HG02678 (cell line): Measurements from ENCODE around the gene COA8.

Experiments used
- ATAC-seq: cut with Tn5 transposase; IDR thresholded peaks from one replicate; pipeline ENCODE4 v1.9.1; 2021; ENCODE audit warnings: mild to moderate bottlenecking, moderate library complexity; ENCODE audit not compliant: unreplicated experiment

Gene COA8

GRCh38 chr14:103535891-103536565, 26.7 kb upstream of the COA8 start:
- ATAC-seq = no peak

GRCh38 chr14:103536693-103537092, 26.1 kb upstream of the COA8 start:
- no peak for ATAC-seq

DNA sequence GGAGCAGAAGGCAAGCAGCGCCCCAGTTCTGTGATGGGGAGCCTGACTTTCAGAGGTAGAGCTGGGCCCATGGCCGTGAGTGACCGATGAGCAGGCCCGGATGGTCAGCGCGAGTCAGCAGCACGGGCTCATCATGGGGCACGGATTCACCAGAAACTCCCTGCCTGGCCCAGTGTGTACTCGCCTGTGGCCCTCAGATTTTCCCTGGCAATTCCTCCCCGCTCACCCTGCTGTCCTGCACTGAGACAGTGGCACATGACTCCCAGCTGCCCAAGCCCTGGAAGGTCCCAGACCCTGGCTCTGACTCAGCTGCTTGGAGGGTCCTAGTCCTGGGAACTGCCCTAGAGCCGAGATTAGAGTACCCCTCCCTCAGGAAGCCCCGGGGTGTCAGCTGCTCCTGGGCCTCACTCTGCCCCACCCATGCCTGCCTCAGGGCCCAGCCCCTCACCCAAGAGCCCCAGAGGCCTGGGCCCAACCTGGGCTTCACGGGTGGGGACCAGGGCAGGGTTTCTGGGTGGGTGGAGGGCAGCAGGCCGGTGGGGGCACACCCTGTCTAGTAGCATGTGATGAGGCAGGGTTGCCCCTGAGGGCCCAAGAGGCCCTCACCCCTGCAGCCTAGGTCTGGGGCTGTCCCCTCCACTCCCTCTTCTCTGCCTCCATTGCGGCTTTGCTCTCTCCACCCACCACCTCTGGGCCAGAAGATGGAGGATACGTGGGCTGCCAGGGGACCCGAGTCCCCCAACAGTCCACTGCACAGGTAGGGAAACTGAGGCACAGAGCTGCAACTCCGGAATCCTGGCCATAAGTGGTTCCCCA, 25.4 kb upstream of the COA8 start:
- no peak for ATAC-seq

- ATAC-seq = no peak
Observed at GRCh38 chr14:103538291-103539055, 24.3 kb upstream of the COA8 start.

GRCh38 chr14:103539056-103539825, 23.5 kb upstream of the COA8 start:
- ATAC-seq = no peak

- ATAC-seq = no peak
Observed at GRCh38 chr14:103540821-103541708, 21.7 kb upstream of the COA8 start.

- ATAC-seq = no peak
Observed at GRCh38 chr14:103541709-103542604, 20.8 kb upstream of the COA8 start.

GRCh38 chr14:103542605-103543088, 20.1 kb upstream of the COA8 start:
- no peak for ATAC-seq

- ATAC-seq = no peak
Observed at GRCh38 chr14:103543140-103543539, 19.6 kb upstream of the COA8 start.

- ATAC-seq = no peak
Observed at GRCh38 chr14:103543721-103544387, 18.9 kb upstream of the COA8 start.

- no peak for ATAC-seq
Observed at GRCh38 chr14:103544388-103545218, 18.2 kb upstream of the COA8 start.

DNA sequence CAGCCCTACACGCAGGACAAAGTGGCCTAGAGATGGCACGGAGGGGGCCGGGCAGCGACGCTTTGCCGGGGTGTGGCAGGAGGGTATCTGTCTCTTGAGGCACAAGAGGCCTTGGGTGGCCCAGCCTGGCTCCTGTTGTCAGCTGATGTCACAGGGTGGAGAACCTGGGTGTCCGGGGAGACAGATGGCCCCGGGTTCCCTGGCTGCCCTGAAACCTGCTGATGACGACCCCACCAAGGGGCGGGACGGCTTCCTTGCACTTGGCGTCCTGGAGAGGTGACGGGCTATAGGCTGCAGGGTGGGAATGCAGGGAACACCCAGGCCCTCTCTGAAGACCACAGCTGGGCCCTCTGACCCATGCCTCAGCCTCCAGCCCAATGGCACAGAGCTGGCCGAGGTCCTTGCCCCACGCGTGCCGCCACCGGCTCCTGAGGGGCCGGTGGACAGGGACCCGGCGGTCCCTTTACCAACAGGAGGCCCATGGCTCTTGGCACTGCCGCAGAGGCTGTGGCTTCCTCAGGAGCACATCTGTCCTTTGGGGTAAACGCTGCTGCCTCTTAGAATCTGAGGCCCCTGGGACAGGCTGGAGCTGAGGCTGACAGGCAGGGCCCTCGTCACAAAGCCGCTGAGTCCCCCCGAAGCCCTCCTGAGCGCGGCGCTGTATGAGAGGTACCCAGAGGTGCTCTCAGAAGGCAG, 17.4 kb upstream of the COA8 start:
- no peak for ATAC-seq

DNA sequence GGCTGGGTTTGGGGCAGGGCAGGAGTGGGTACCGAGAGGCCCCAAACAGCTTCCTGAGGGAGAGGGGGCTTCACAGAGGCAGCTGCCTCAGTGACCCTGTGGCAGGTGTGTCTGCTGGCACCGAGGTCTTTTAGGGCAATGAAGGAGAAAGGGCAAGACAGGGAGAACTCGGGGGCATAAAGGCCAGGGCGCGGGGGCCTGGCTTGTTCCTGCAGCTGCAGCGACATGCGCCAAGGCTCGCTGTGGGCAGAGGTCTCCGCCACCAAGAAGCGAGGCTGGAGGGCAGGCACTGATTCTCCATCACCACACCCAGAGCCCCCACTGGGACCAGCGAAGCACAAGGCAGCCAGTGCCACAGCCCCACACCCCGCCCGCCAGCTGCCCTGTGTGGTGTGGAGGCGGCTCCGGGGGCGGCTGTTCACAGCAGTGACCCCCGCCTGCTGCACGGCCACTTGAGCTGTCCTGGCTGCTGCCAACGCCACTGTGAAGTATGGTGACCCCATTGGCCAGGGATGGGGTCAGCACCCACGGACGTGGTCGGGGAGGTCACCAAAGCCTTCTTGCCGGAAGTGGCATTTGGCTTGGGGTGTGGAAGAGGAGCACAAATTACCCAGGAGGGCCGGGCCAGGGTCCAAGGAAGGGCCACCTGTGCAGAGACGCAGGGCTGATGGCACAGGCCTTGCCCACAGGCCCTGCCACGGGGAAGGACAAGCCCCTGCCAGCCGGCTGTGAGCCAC, 16.7 kb upstream of the COA8 start:
- no peak for ATAC-seq

- ATAC-seq = no peak
Observed at GRCh38 chr14:103546652-103547454, 15.9 kb upstream of the COA8 start.

- no peak for ATAC-seq
Observed at GRCh38 chr14:103547455-103547940, 15.3 kb upstream of the COA8 start.
